Measurements from ENCODE around the gene SLC6A6. TPM values are rescaled to one million over a fixed set of nuclear protein-coding genes. Genes with fewer than 3 reads are reported as not detected.

SLC6A6 gene
- total RNA-seq, 1 donor from 2014 or later, result 24.2 TPM

DNA sequence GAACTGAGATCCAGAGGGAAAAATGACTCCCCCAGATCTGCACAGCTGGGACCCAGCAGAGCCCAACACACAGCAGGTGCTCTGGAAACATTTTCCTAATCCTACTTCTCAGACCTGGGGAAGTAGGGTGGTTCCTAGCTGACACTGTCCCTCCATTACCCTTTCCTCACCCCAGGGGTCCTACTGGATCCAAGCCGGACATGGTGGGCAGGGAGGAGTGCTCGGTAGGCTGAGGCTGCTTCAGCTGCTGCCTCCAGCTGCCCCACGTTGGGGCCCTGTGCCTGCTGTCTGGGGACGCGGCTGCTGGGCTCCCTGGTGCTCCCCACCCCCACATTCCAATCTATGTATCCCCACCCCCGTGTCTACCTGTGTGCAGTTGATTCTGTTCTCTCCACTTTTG, 29.8 kb upstream of the SLC6A6 start:
- TF ChIP-seq CTCF (IDR thresholded peaks at IDR 0.05; ENCODE audit: insufficient read depth, low read depth, low read length) (no peak), EZH2 (IDR thresholded peaks at IDR 0.05; ENCODE audit: insufficient read depth, low read length) (no peak)
- no peak overlapping the region for H2AFZ ChIP-seq (ENCODE audit: low read depth, low read length)
- peaks cover 15% of the 10 kb centered on the region for H3K4me1 ChIP-seq (ENCODE audit: insufficient read depth, low read length)
- H3K9me3 Mint-ChIP-seq (ENCODE audit: unreplicated experiment), result no peaks in the 10 kb centered on the region
- no peak overlapping the region for H3K9ac ChIP-seq (ENCODE audit: low read length)
- no peak overlapping the region for H3K4me2 ChIP-seq (ENCODE audit: low read length)
- no peaks in the 10 kb centered on the region for H4K20me1 ChIP-seq (ENCODE audit: insufficient read depth, low read length)
- peaks cover 2% of the 10 kb centered on the region for H3K27me3 ChIP-seq (ENCODE audit: insufficient read depth, low read length)
- H3K4me3 ChIP-seq (ENCODE audit: insufficient read depth, low read depth, low read length), result no peak overlapping the region
- H3K27ac Mint-ChIP-seq (ENCODE audit: unreplicated experiment), result no peak overlapping the region
- H3K27ac ChIP-seq (ENCODE audit: low read depth, low read length), result no peak overlapping the region
- H3K36me3 Mint-ChIP-seq (ENCODE audit: low read depth, unreplicated experiment), result no peaks in the 10 kb centered on the region
- no peak for DNase-seq (ENCODE audit: low read depth)
- FAIRE-seq, result no peak
- H3K36me3 ChIP-seq (ENCODE audit: insufficient read depth, low read length), result no peaks in the 10 kb centered on the region
- no peaks in the 10 kb centered on the region for H3K9me3 ChIP-seq (ENCODE audit: insufficient read depth, low read depth, low read length)
- no peak overlapping the region for H3K4me3 Mint-ChIP-seq (ENCODE audit: unreplicated experiment)
- H3K4me1 Mint-ChIP-seq (ENCODE audit: low read depth, unreplicated experiment), result peaks cover 8% of the 10 kb centered on the region
- H3K27me3 Mint-ChIP-seq (ENCODE audit: low read depth, unreplicated experiment), result peaks cover 34% of the 10 kb centered on the region
- H3K79me2 ChIP-seq (ENCODE audit: insufficient read depth, low read length), result no peaks in the 10 kb centered on the region

DNA sequence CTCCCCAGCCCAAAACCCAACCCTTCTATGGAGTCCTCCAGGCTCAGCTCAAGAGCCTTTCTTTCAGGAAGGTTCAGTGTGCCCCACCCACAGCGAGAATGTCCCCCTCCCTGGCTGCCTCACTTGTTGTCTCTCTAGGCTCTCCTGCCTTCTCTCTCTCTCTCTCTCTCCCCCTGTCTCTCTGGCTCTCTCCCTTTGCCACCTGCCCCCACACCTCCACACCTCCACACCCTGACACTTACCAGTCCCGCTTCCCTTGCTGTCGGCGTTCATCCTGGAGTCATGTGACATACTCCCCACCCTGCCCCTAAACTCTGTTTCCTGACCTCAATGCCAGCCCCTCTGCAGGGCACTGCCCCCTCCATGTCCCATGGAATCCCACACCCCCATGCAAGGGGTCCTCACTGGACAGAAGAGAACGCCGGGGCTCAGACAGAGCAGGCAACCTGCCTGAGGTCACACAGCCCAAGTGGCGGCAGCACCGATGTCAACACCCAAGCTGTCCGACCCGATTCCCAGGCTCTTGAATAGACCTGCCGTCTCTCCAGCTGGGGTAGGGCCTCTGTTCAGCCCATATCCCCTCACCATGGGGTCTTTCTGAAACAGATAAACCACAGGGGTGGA, 28.5 kb upstream of the SLC6A6 start:
- Histone ChIP-seq H3K9ac (ENCODE audit: low read length) (no peak overlapping the region), H3K79me2 (ENCODE audit: insufficient read depth, low read length) (no peaks in the 10 kb centered on the region), H2AFZ (ENCODE audit: low read depth, low read length) (no peak overlapping the region), H3K4me2 (ENCODE audit: low read length) (no peak overlapping the region), H3K4me1 (ENCODE audit: insufficient read depth, low read length) (peaks cover 15% of the 10 kb centered on the region), H3K4me3 (ENCODE audit: insufficient read depth, low read depth, low read length) (no peak overlapping the region), H3K27ac (ENCODE audit: low read depth, low read length) (no peak overlapping the region), H4K20me1 (ENCODE audit: insufficient read depth, low read length) (no peaks in the 10 kb centered on the region), H3K27me3 (ENCODE audit: insufficient read depth, low read length) (no peaks in the 10 kb centered on the region), H3K9me3 (ENCODE audit: insufficient read depth, low read depth, low read length) (no peaks in the 10 kb centered on the region), H3K36me3 (ENCODE audit: insufficient read depth, low read length) (no peaks in the 10 kb centered on the region)
- Mint-ChIP-seq H3K9me3 (ENCODE audit: unreplicated experiment) (no peaks in the 10 kb centered on the region), H3K4me3 (ENCODE audit: unreplicated experiment) (no peak overlapping the region), H3K27me3 (ENCODE audit: low read depth, unreplicated experiment) (peaks cover 27% of the 10 kb centered on the region), H3K36me3 (ENCODE audit: low read depth, unreplicated experiment) (no peaks in the 10 kb centered on the region), H3K27ac (ENCODE audit: unreplicated experiment) (no peak overlapping the region), H3K4me1 (ENCODE audit: low read depth, unreplicated experiment) (peaks cover 8% of the 10 kb centered on the region)
- FAIRE-seq, result no peak
- no peak for DNase-seq (ENCODE audit: low read depth)
- TF ChIP-seq CTCF (IDR thresholded peaks at IDR 0.05; ENCODE audit: insufficient read depth, low read depth, low read length) (no peak), EZH2 (IDR thresholded peaks at IDR 0.05; ENCODE audit: insufficient read depth, low read length) (no peak)

DNA sequence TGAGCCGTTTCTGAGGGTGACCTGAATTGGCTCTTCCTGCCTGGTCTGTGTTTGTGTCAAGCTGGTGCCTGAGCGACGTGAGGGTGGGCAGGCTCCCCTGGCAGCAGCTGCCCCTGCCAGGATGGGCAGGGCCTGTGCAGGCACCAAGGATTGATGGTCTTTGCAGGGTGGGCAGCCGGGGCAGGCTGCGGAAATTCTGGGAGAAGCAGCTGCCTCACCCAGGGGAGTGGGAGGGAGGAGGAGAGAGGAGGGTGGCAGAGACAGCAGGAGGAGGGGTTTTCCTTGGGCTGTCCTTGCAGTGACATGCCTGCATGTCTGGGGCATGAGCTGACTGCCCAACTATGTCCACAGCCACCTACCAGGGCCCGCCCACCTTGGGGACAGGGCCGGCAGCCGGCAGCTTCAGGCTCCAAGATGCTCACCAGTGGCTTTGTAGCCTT, 27.9 kb upstream of the SLC6A6 start:
- Mint-ChIP-seq H3K4me1 (ENCODE audit: low read depth, unreplicated experiment) (peaks cover 8% of the 10 kb centered on the region), H3K27me3 (ENCODE audit: low read depth, unreplicated experiment) (peaks cover 29% of the 10 kb centered on the region), H3K9me3 (ENCODE audit: unreplicated experiment) (no peaks in the 10 kb centered on the region), H3K27ac (ENCODE audit: unreplicated experiment) (no peak overlapping the region), H3K4me3 (ENCODE audit: unreplicated experiment) (no peak overlapping the region), H3K36me3 (ENCODE audit: low read depth, unreplicated experiment) (no peaks in the 10 kb centered on the region)
- H3K9me3 ChIP-seq (ENCODE audit: insufficient read depth, low read depth, low read length), result no peaks in the 10 kb centered on the region
- H3K4me3 ChIP-seq (ENCODE audit: insufficient read depth, low read depth, low read length), result no peak overlapping the region
- no peaks in the 10 kb centered on the region for H3K36me3 ChIP-seq (ENCODE audit: insufficient read depth, low read length)
- no peak overlapping the region for H3K9ac ChIP-seq (ENCODE audit: low read length)
- peaks cover 15% of the 10 kb centered on the region for H3K4me1 ChIP-seq (ENCODE audit: insufficient read depth, low read length)
- TF ChIP-seq EZH2 (IDR thresholded peaks at IDR 0.05; ENCODE audit: insufficient read depth, low read length), result no peak
- TF ChIP-seq CTCF (IDR thresholded peaks at IDR 0.05; ENCODE audit: insufficient read depth, low read depth, low read length), result no peak
- H3K4me2 ChIP-seq (ENCODE audit: low read length), result no peak overlapping the region
- no peak overlapping the region for H2AFZ ChIP-seq (ENCODE audit: low read depth, low read length)
- H3K27me3 ChIP-seq (ENCODE audit: insufficient read depth, low read length), result no peaks in the 10 kb centered on the region
- H3K79me2 ChIP-seq (ENCODE audit: insufficient read depth, low read length), result no peaks in the 10 kb centered on the region
- H4K20me1 ChIP-seq (ENCODE audit: insufficient read depth, low read length), result no peaks in the 10 kb centered on the region
- FAIRE-seq, result no peak
- no peak for DNase-seq (ENCODE audit: low read depth)
- no peak overlapping the region for H3K27ac ChIP-seq (ENCODE audit: low read depth, low read length)

Measured in astrocyte (in vitro differentiated cells and primary cell).